Fibroblast of pulmonary artery (primary cell): ENCODE results near the gene GYG2.
"Not testable (repeated sequence)": the region's sequence is repeated elsewhere in the genome, so short reads cannot be mapped to it uniquely, and the experiment has no call there.

Experiments
- DNase-seq: peaks from one replicate; pipeline ENCODE4 v3.0.0-alpha.2; 2010; ENCODE audit warnings: low read depth
- H3K4me3 ChIP-seq: replicated peaks from 2 replicates; pipeline ENCODE4 v1.5.1; 2011; ENCODE audit warnings: low read depth, mild to moderate bottlenecking, control low read depth, low read length, moderate library complexity
- TF ChIP-seq, protein P1 (sequence below): IDR thresholded peaks from 2 replicates; pipeline ENCODE4 v1.5.1; 2011; ENCODE audit warnings: mild to moderate bottlenecking, control low read depth, low read length, inconsistent platforms; ENCODE audit errors: missing control alignments

The GYG2 gene

DNA sequence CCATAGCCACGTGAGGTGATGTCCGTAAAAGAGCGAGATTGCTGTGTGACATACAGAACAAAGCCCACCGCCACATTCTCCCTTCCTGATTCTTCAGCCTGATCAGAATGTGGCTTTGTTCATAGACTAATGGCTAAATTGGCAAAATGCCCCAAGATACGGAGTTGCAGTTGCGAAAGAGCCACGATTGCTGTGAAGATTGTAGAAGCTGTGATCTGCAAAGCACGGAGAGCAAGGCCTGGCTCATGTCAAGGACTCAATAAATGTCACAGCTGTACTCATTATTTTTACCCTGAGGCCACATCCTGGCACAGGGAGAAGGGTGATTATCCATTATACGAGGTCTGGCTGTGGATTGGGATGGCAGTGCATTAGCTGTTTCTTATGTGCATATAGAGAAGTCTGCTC is 66.2 kb downstream of the GYG2 start:
- peak; percentile 29 for DNase-seq
- TF ChIP-seq, protein P1, sequence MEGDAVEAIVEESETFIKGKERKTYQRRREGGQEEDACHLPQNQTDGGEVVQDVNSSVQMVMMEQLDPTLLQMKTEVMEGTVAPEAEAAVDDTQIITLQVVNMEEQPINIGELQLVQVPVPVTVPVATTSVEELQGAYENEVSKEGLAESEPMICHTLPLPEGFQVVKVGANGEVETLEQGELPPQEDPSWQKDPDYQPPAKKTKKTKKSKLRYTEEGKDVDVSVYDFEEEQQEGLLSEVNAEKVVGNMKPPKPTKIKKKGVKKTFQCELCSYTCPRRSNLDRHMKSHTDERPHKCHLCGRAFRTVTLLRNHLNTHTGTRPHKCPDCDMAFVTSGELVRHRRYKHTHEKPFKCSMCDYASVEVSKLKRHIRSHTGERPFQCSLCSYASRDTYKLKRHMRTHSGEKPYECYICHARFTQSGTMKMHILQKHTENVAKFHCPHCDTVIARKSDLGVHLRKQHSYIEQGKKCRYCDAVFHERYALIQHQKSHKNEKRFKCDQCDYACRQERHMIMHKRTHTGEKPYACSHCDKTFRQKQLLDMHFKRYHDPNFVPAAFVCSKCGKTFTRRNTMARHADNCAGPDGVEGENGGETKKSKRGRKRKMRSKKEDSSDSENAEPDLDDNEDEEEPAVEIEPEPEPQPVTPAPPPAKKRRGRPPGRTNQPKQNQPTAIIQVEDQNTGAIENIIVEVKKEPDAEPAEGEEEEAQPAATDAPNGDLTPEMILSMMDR = no peak
- no peak overlapping the region for H3K4me3 ChIP-seq

DNA sequence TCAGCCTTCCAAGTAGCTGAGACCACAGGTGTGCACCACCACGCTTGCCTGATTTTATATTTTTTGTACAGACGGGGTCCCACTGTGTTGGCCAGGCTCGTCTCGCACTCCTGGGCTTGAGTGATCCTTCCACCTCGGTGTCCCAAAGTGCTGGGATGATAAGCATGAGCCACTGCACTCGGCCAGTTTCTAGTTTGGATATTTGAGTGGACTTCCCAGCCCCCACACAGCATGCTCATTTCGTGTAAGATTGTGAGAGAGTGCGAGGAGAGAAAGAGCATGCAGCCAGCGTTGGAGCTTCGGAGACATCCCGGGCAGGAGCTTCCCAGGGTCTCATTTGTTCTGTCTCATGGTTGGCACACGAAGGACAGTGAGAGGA is 68.6 kb downstream of the GYG2 start:
- H3K4me3 ChIP-seq = no peak overlapping the region
- DNase-seq = no peak
- TF ChIP-seq, protein P1 = no peak

DNA sequence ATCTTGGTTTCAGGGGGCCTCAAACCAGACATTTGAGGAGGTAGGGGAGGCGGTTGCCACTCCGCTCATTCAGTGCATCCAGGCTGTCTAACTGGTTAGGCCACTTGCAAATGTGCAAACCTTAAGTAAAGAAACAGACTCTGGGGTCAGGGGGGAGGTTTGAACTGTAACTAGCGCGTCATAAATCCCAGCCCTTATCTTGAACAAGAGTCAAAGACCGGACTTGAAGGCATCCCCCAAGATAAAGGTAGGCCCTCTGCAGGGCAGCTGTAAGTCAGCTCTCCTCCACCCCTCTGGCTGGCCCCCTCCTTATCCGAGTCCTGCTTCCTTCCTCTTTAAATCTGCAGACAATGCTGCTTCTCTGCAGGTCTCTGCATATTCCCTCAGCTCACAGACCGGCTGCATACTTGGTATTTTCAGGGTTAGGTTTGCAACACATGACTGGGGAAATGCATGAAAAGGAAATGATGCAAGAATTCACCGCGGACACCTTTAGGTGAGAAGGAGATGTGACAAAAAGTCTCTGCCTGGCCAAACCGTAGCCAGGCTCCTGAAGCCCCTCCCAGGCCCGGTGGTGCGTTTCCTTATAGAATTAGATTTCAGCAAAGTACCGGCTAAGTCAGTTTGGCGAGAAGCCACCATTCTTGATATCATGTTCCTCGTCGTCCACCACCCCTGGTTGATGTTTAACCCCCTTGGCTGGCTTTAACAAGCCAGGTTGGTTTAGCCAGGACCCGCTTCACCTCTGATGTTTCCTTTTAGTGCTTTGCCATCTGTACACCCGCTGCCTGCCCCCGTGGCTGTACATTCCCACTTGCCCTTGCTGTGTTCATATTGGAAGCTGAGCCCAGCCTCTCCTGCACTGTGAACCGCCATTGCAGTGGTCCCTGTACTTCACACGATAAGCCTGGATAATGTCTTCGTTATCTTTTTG is 69.2 kb downstream of the GYG2 start:
- DNase-seq = peak; percentile 42
- H3K4me3 ChIP-seq = not testable (repeated sequence)

DNA sequence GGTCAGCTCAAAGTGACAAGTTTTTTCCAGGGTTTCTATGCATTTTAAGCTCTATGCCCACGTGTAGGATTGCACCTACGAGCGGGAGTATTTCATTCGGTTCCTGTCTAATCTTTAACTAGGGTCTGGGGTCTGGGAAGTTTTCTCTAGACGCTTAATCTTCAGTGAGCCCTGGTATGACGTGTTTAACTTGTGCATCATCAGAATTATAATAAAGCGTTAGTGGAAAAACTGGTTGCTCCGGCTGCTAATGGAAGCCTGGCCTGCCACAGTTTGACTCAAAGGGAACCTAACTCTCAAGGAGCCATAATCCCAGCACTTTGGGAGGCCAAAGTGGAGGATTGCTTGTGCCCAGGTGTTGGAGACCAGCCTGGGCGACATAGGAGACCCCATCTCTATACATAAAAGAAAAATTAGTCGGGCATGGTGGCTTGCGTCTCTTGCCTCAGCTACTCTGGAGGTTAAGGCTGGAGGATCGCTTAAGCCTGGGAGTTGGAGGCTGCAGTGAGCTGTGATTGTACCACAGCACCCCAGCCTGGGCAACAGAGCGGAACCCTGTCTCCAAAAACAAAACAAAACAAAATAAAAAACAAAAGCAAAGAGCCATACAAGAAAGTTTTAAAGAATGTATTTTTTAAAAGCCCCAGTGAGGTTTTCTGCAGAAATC is 70.2 kb downstream of the GYG2 start:
- TF ChIP-seq, protein P1 = no peak
- no peak overlapping the region for H3K4me3 ChIP-seq
- DNase-seq = no peak

DNA sequence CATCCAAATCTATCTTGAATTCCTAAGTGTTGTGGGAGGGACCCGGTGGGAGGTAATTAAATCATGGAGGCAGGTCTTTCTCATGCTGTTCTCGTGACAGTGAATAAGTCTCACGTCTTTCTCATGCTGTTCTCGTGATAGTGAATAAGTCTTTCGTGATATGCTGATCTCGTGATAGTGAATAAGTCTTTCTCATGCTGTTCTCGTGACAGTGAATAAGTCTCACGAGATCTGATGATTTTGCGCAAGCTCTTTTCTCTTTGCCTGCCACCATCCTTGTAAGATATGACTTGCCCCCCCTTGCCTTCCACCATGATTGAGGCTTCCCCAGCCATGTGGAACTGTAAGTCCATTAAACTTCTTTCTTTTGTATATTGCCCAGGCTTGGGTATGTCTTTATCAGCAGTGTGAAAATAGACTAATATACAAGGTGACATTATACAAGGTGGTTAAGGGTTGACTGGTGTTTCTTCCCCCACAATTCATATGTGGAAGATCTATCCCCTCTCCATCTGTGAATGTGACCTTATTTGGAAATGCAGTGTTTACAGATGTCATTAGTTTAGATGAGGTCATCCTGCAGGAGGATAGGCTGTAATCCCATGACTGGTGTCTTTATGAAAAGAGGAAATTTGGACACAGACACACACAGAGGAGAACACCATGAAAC is 72.8 kb downstream of the GYG2 start:
- TF ChIP-seq, protein P1 = no peak
- H3K4me3 ChIP-seq = no peak overlapping the region
- DNase-seq = no peak

DNA sequence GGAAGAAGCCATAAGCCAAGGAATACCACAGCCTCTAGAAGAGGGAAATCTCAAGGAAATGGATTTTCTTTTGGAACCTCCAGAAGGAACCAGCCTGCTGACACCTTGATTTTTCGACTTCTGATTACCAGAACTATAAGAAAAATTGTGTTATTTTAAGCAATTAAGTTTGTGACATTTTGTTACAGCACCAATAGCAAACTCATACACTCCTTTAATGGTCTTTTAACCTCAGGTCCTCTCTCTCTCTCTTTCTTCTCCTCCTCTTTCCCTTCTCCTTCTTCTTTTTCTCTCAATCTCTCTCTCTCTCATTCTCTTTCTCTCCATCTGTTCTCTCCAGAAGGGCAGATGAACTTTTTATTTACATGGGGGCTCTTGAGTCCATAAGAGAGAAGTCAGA is 74.1 kb downstream of the GYG2 start:
- DNase-seq = no peak
- H3K4me3 ChIP-seq = no peak overlapping the region
- TF ChIP-seq, protein P1 = no peak

DNA sequence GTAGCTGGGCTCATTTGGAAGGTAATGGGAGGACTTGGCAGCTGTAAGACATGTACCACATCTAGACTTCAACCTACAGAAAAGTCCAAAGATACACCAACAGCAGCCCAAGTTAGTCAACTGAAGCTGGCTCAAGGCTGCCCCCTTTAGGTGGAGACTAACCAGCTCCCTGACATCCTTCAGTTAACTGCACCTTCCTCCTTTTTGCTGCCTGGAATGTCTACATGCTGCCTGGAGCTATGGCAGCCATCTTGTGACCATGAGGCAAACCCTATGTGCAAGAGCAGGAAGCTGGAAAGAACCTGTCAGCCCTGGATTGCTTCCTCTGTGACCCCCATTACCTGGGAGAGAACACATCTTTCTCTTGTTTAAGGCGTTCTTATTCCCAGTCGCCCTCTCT is 74.6 kb downstream of the GYG2 start:
- no peak for DNase-seq
- TF ChIP-seq, protein P1 = no peak
- no peak overlapping the region for H3K4me3 ChIP-seq
